NCI-H345 (cell line): ENCODE results near the gene AUTS2.
A peak's percentile ranks its signal among the peaks of the same experiment; 100 is the strongest.

Source experiments
- DNase-seq: peaks from one replicate; lab custom pipeline; 2025; lab: John Stamatoyannopoulos, UW

The AUTS2 gene

GRCh38 chr7:70602117-70602516 lies 1003.8 kb downstream of the AUTS2 start:
- no peak for DNase-seq

GRCh38 chr7:70607281-70607680 lies 1009.0 kb downstream of the AUTS2 start:
- no peak for DNase-seq

GRCh38 chr7:70607759-70608158 lies 1009.5 kb downstream of the AUTS2 start:
- DNase-seq = no peak

- DNase-seq = no peak
Observed at GRCh38 chr7:70608229-70608628, 1010.0 kb downstream of the AUTS2 start.

GRCh38 chr7:70612811-70613210 lies 1014.5 kb downstream of the AUTS2 start:
- DNase-seq = peak; percentile 15

- peak; percentile 95 for DNase-seq
Observed at GRCh38 chr7:70614237-70615045, 1016.2 kb downstream of the AUTS2 start.

GRCh38 chr7:70615066-70615606 lies 1016.9 kb downstream of the AUTS2 start:
- peak; percentile 56 for DNase-seq

GRCh38 chr7:70616211-70616610 lies 1017.9 kb downstream of the AUTS2 start:
- DNase-seq = no peak

GRCh38 chr7:70616821-70617220 lies 1018.5 kb downstream of the AUTS2 start:
- no peak for DNase-seq

- DNase-seq = peak; percentile 30
Observed at GRCh38 chr7:70618020-70618551, 1019.8 kb downstream of the AUTS2 start.

GRCh38 chr7:70619130-70619529 lies 1020.9 kb downstream of the AUTS2 start:
- peak; percentile 70 for DNase-seq

GRCh38 chr7:70619659-70620058 lies 1021.4 kb downstream of the AUTS2 start:
- no peak for DNase-seq

GRCh38 chr7:70620333-70621055 lies 1022.2 kb downstream of the AUTS2 start:
- no peak for DNase-seq

GRCh38 chr7:70621954-70622600 lies 1023.8 kb downstream of the AUTS2 start:
- no peak for DNase-seq

GRCh38 chr7:70622936-70623335 lies 1024.7 kb downstream of the AUTS2 start:
- DNase-seq = no peak

GRCh38 chr7:70624500-70625103 lies 1026.3 kb downstream of the AUTS2 start:
- no peak for DNase-seq

- DNase-seq = no peak
Observed at GRCh38 chr7:70627461-70627860, 1029.2 kb downstream of the AUTS2 start.

GRCh38 chr7:70630440-70630817 lies 1032.2 kb downstream of the AUTS2 start:
- no peak for DNase-seq

- no peak for DNase-seq
Observed at GRCh38 chr7:70630818-70631457, 1032.7 kb downstream of the AUTS2 start.

- DNase-seq = peak; percentile 47
Observed at GRCh38 chr7:70631718-70632117, 1033.4 kb downstream of the AUTS2 start.

GRCh38 chr7:70632400-70632799 lies 1034.1 kb downstream of the AUTS2 start:
- no peak for DNase-seq
